H9 (cell line): ENCODE results near the gene PRKRA. TPM values are rescaled to one million over a fixed set of nuclear protein-coding genes. Genes with fewer than 3 reads are reported as not detected.
A peak's percentile ranks its signal among the peaks of the same experiment; 100 is the strongest.

ENCODE experiments used
- DNase-seq: peaks from one replicate; pipeline ENCODE4 v3.0.0-alpha.2; 2017
- H2AFZ ChIP-seq: one replicate; pipeline ENCODE4 v1.6.1; 2013; ENCODE audit warnings: mild to moderate bottlenecking, low read length, control low read depth, moderate library complexity
- H2AK5ac ChIP-seq: 2 replicates; pipeline ENCODE4 v1.6.1; 2013; ENCODE audit warnings: low read length, control low read depth, mixed read lengths; ENCODE audit not compliant: insufficient read length
- H2BK120ac ChIP-seq: one replicate; pipeline ENCODE4 v1.6.1; 2013; ENCODE audit warnings: low read depth, mild to moderate bottlenecking, low read length, control low read depth, inconsistent platforms; ENCODE audit not compliant: poor library complexity, severe bottlenecking
- H2BK12ac ChIP-seq: 2 replicates; pipeline ENCODE4 v1.6.1; 2013; ENCODE audit warnings: low read length, control low read depth, mixed read lengths, low read depth; ENCODE audit not compliant: insufficient read length
- H2BK15ac ChIP-seq: 2 replicates; pipeline ENCODE4 v1.6.1; 2013; ENCODE audit warnings: low read depth, low read length, control low read depth
- H2BK20ac ChIP-seq: one replicate; pipeline ENCODE4 v1.6.1; 2013; ENCODE audit warnings: low read depth, mild to moderate bottlenecking, low read length, control low read depth, inconsistent platforms; ENCODE audit not compliant: poor library complexity, severe bottlenecking
- H2BK5ac ChIP-seq: 2 replicates; pipeline ENCODE4 v1.6.1; 2013; ENCODE audit warnings: low read length, control low read depth, mixed read lengths; ENCODE audit not compliant: insufficient read length
- H3K14ac ChIP-seq: 2 replicates; pipeline ENCODE4 v1.6.1; 2013; ENCODE audit warnings: low read length, control low read depth; ENCODE audit not compliant: insufficient read depth
- H3K18ac ChIP-seq: 2 replicates; pipeline ENCODE4 v1.6.1; 2013; ENCODE audit warnings: low read depth, mild to moderate bottlenecking, mixed read lengths, low read length, control low read depth; ENCODE audit not compliant: insufficient read length
- H3K23ac ChIP-seq: 2 replicates; pipeline ENCODE4 v1.6.1; 2013; ENCODE audit warnings: low read length, control low read depth, mixed read lengths, low read depth; ENCODE audit not compliant: insufficient read length
- H3K23me2 ChIP-seq: 2 replicates; pipeline ENCODE4 v1.6.1; 2013; ENCODE audit warnings: low read depth, mild to moderate bottlenecking, mixed read lengths, low read length, control low read depth; ENCODE audit not compliant: insufficient read length, poor library complexity, severe bottlenecking
- H3K27ac ChIP-seq: 2 replicates; pipeline ENCODE4 v1.5.1; 2013; ENCODE audit warnings: low read length, control low read depth, mixed read lengths, low read depth; ENCODE audit not compliant: insufficient read length
- H3K27me3 ChIP-seq: 2 replicates; pipeline ENCODE4 v1.6.1; 2013; ENCODE audit warnings: low read length, control low read depth, inconsistent platforms; ENCODE audit not compliant: insufficient read depth
- H3K4ac ChIP-seq: 2 replicates; pipeline ENCODE4 v1.6.1; 2013; ENCODE audit warnings: low read depth, mild to moderate bottlenecking, control low read depth, inconsistent platforms, low read length, moderate library complexity
- H3K4me1 ChIP-seq: 2 replicates; pipeline ENCODE4 v1.6.1; 2013; ENCODE audit warnings: low read length, control low read depth, inconsistent platforms; ENCODE audit not compliant: insufficient read depth
- H3K4me2 ChIP-seq: 2 replicates; pipeline ENCODE4 v1.6.1; 2013; ENCODE audit warnings: low read length, control low read depth, mixed read lengths; ENCODE audit not compliant: insufficient read length, insufficient read depth
- H3K56ac ChIP-seq: 2 replicates; pipeline ENCODE4 v1.6.1; 2013; ENCODE audit warnings: low read depth, mild to moderate bottlenecking, mixed read lengths, low read length, control low read depth; ENCODE audit not compliant: insufficient read length
- H3K79me1 ChIP-seq: 2 replicates; pipeline ENCODE4 v1.6.1; 2013; ENCODE audit warnings: low read depth, mild to moderate bottlenecking, moderate library complexity, low read length, control low read depth, inconsistent platforms; ENCODE audit not compliant: insufficient read depth, poor library complexity, severe bottlenecking
- H3K79me2 ChIP-seq: 2 replicates; pipeline ENCODE4 v1.6.1; 2013; ENCODE audit warnings: low read length, control low read depth, inconsistent platforms; ENCODE audit not compliant: insufficient read depth
- H3K9ac ChIP-seq: 2 replicates; pipeline ENCODE4 v1.6.1; 2013; ENCODE audit warnings: low read length, control low read depth, mixed read lengths; ENCODE audit not compliant: insufficient read length; ENCODE audit errors: extremely low read depth
- H3K9me3 ChIP-seq: one replicate; pipeline ENCODE4 v1.6.1; 2013; ENCODE audit warnings: low read depth, low read length, inconsistent platforms; ENCODE audit not compliant: control insufficient read depth
- H3T11ph ChIP-seq: one replicate; pipeline ENCODE4 v1.6.1; 2013; ENCODE audit warnings: mild to moderate bottlenecking, low read length, control low read depth, inconsistent platforms
- H4K20me1 ChIP-seq: one replicate; pipeline ENCODE4 v1.6.1; 2013; ENCODE audit not compliant: control insufficient read depth, insufficient read length, insufficient read depth
- H4K5ac ChIP-seq: 2 replicates; pipeline ENCODE4 v1.6.1; 2013; ENCODE audit warnings: low read depth, mild to moderate bottlenecking, mixed read lengths, low read length, control low read depth; ENCODE audit not compliant: insufficient read length
- H4K8ac ChIP-seq: replicated peaks from 2 replicates; pipeline ENCODE4 v1.6.1; 2013; ENCODE audit warnings: low read length, control low read depth, mixed read lengths, low read depth; ENCODE audit not compliant: insufficient read length
- H4K91ac ChIP-seq: 2 replicates; pipeline ENCODE4 v1.6.1; 2013; ENCODE audit warnings: low read depth, mild to moderate bottlenecking, moderate library complexity, mixed read lengths, low read length, control low read depth; ENCODE audit not compliant: insufficient read length
- H3K27ac Mint-ChIP-seq, 3 experiments: 2 replicates in 2 of 3; 3 replicates in 1 of 3; pipeline ENCODE4 v1.8.0; 2020 to 2021; ENCODE audit warnings: mixed read lengths in 3 of 3, mild to moderate bottlenecking in 1 of 3, moderate library complexity in 1 of 3
- H3K27me3 Mint-ChIP-seq: 2 replicates; pipeline ENCODE4 v1.8.0; 2021; ENCODE audit warnings: low read depth, mild to moderate bottlenecking, moderate library complexity, mixed read lengths
- H3K36me3 Mint-ChIP-seq, 3 experiments: 2 replicates in 2 of 3; 3 replicates in 1 of 3; pipeline ENCODE4 v1.8.0; 2020 to 2021; ENCODE audit warnings: low read depth in 3 of 3, mixed read lengths in 3 of 3; ENCODE audit not compliant: insufficient read depth in 1 of 3
- H3K4me1 Mint-ChIP-seq, 2 experiments: 2 replicates each; pipeline ENCODE4 v1.8.0; 2020; ENCODE audit warnings: mixed read lengths in 2 of 2
- H3K4me3 Mint-ChIP-seq, 2 experiments: 2 replicates in 1 of 2; 3 replicates in 1 of 2; pipeline ENCODE4 v1.8.0; 2020 to 2021; ENCODE audit warnings: mild to moderate bottlenecking in 2 of 2, mixed read lengths in 2 of 2, moderate library complexity in 1 of 2
- H3K9me3 Mint-ChIP-seq, 2 experiments: 2 replicates in 1 of 2; 3 replicates in 1 of 2; pipeline ENCODE4 v1.8.0; 2020; ENCODE audit warnings: mild to moderate bottlenecking in 2 of 2, mixed read lengths in 2 of 2, moderate library complexity in 1 of 2
- CTCF ChIP-seq: fragments of 200-600 bp; sonication (generic); conservative IDR thresholded peaks from 3 replicates; pipeline ENCODE4 v1.8.0; 2021; ENCODE audit warnings: antibody characterized with exemption, mild to moderate bottlenecking
- WGBS: extraction: QIAGEN DNeasy Blood & Tissue Kit; methylation state at CpG from one replicate; pipeline ENCODE4 v1.1.7; 2013; ENCODE audit warnings: missing lambda C conversion rate, low lambda C conversion rate, mixed read lengths; ENCODE audit not compliant: insufficient read length; ENCODE audit errors: extremely low coverage; 5-methylcytosine and 5-hydroxymethylcytosine counted together
- total RNA-seq: library from RNA; stranded (reverse); gene quantifications from 2 replicates; pipeline ENCODE4 v1.2.1, GENCODE V29; 2021

The PRKRA gene
- total RNA-seq, 1 experiment from 2014 or later: 61.5 TPM

- peak overlapping the region; percentile 83 to 90; a peak in 4 of 5 replicates for H3K4me3 Mint-ChIP-seq
- H3K36me3 Mint-ChIP-seq: peaks cover 18 to 48% (median 45%) of the 10 kb centered on the region in 3 experiments; a peak in 6 of 7 replicates
- Histone ChIP-seq H3K9ac (no peak overlapping the region), H3K14ac (no peak overlapping the region), H2AK5ac (no peak overlapping the region), H3K27me3 (no peaks in the 10 kb centered on the region), H3K56ac (no peak overlapping the region), H3K27ac (no peak overlapping the region), H2BK5ac (no peak overlapping the region), H4K20me1 (no peaks in the 10 kb centered on the region), H3K79me2 (peaks cover 6% of the 10 kb centered on the region; the same call in 1 of the 2 replicates), H2BK15ac (no peak overlapping the region), H3K23me2 (peaks cover 9% of the 10 kb centered on the region), H4K91ac (no peak overlapping the region), H3K18ac (no peak overlapping the region), H2BK120ac (no peak overlapping the region), H3K9me3 (no peaks in the 10 kb centered on the region), H2AFZ (no peak overlapping the region), H4K8ac (no peak overlapping the region), H3K4ac (no peak overlapping the region), H3K4me2 (peak overlapping the region; percentile 98), H3K79me1 (no peaks in the 10 kb centered on the region), H2BK12ac (no peak overlapping the region), H3K23ac (no peak overlapping the region), H3T11ph (no peak overlapping the region), H4K5ac (no peak overlapping the region), H2BK20ac (no peak overlapping the region), H3K4me1 (no peaks in the 10 kb centered on the region)
- H3K9me3 Mint-ChIP-seq: no peaks in the 10 kb centered on the region
- no CpG with 5 or more reads among the region's 4 CpGs for WGBS
- peaks cover 19 to 22% of the 10 kb centered on the region in 2 experiments for H3K4me1 Mint-ChIP-seq
- TF ChIP-seq CTCF: no peak
- H3K27ac Mint-ChIP-seq: no peak overlapping the region; a peak in 1 of 7 replicates
- H3K27me3 Mint-ChIP-seq: no peaks in the 10 kb centered on the region
- DNase-seq: no peak
These were observed 1.9 kb downstream of the PRKRA start for GRCh38 chr2:178448968-178449661.
